Posterior vena cava (tissue), 2 donors: ENCODE measurements around the gene P2RY11. TPM values are rescaled to one million over a fixed set of nuclear protein-coding genes. Genes with fewer than 3 reads are reported as not detected.

Source experiments
- DNase-seq: peaks from one replicate; pipeline ENCODE4 v3.0.0-alpha.2; 2020; ENCODE audit warnings: low spot score
- intact Hi-C, 2 donors: fragments of 100-400 bp; cut with DNase I; formaldehyde crosslinking; loops; one replicate each; pipeline versions ENCODE4 v1.14.1 to v1.14.2; 2022 to 2023
- total RNA-seq, 2 donors: library from RNA; stranded (reverse); fragmentation: NEBNext Ultra II Directional; extraction: Animal tissue kit (Norgen Biotek cat#: 25700); gene quantifications; one replicate each; pipeline ENCODE4 v1.2.1, GENCODE V29; 2021
- donor health status: DM: yes; HTN: yes; CAD: no.
- donor health status: DM: yes; HTN: yes; CAD: no.

P2RY11 gene
- total RNA-seq, 2 donors from 2014 or later = 6.3 to 6.5 TPM

DNA sequence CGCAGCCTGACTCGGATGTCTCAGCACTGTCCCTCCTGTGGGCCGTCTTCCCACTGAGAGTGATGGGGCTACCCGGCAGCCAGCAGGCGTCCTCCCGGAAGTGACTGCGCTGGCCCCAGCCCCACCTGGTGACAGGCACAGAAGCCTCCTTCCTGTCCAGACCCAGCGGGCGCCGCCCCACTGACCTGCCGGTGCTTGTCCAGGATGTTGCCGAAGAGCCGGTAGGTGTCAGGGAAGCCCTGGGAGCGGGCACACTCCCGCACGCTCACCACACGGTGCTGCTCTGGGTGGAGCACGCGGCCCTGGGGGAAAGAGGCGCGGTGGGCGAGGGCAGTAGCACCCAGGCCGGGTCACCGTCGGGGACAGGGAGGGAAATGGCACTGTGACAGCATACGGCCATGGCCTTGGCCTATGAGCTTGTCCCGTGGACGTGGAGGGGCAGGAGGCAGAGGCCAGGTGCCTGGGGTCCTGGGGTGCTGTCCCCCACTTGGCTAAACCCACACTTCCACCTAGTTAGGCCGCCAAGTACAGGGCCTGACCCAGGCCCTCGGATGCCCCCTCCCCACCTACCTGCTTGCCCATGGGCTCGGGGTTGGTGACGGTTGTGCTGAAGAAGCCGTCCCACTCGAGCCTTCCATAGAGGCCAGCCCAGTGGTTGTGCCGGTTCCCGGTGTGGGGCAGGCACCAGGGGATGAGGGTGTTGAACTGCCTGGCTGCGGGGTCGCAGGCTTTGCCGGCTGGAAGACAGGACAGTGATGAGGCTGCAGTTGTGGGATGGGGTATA, 24.2 kb downstream of the P2RY11 start:
- intact Hi-C loops = no loop called here

DNA sequence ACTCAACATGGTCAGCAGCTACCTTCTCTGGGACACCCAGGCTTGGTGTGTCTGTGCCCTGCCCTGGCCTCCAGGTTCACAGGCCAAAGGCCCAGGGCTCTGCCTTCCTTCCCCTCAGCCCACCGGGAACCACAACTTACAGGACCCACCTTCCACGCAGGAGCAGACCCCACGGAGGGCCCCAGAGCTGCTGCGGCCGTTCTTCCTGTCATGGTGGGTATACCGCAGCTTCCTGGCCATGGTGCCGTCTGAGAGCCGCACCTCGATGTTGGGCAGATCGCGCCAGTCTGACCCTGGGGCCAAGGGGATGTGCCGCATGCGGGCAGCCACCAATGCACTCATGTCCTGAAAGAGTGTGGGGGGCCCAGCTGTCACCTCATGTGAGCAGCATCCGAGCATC, 25.4 kb downstream of the P2RY11 start:
- no peak for DNase-seq
- intact Hi-C loops = no loop called here

More for the DNA sequence above, 24.2 kb downstream of the P2RY11 start:
- no peak for DNase-seq

GRCh38 chr19:10137751-10138682, 26.5 kb downstream of the P2RY11 start:
- no peak for DNase-seq
- intact Hi-C loops = no loop called here

DNA sequence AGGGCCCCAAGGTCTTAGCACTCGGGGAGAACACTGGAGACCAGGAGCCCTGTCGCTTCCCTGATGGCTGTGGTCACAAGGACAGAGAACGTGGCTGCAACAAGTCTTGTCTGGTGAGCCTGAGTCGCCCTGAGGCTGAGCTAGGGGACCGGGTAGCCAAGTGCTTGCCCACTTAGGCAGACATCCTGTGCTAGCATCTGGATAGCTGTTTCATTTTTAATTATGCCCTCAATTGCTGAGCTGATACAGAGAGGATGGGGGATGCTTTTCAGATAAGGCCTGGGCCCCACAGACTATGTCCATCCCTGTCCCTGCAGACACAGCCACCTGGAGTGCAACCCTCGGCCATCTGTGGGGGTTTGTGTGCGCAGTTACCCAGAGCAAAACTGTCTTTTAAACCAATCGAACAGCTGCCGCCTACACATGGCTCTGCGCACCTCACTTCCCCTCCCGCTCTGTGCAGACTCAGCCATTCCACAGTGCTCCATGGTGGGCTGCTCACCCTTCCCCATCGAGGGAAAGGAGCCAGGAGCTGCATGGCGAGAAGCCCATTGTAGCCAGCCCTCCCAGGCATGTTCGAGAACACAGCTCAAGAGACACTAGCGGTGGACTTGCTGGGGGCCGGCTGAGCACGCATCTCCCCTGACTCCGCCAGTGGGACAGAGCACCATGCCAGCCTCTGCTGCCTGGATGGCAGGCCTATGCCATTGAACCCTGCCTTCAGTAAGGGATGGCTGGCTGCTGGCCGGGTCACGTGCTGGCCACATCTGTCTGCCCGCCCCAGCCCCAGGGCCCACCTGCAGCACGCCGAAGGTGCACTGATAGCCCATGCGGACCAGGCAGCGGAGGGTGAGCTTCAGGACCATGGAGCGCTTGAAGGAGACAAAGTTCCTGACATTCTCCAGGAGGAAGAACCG, 27.6 kb downstream of the P2RY11 start:
- intact Hi-C loops = no loop called here
- DNase-seq = no peak

DNA sequence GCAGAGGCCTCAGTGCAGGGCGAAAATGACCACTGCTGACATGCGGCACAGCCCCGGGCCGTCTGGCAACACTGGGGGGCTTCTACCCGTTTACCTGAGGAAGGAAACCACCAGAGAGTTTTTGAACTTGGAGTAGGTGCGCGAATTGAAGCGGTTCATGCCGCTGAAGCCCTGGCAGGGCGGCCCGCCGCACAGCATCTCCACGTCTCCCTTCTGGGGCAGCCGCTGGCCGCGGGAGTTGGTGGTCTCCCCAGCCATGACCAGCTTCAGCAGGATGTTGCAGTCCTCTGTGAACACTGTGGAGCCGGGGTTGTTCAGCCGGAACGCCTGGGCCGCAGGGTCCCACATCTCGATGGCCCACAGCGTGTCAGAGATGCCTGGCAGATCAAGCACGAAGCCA, 28.5 kb downstream of the P2RY11 start:
- no peak for DNase-seq
- intact Hi-C loops = no loop called here

DNA sequence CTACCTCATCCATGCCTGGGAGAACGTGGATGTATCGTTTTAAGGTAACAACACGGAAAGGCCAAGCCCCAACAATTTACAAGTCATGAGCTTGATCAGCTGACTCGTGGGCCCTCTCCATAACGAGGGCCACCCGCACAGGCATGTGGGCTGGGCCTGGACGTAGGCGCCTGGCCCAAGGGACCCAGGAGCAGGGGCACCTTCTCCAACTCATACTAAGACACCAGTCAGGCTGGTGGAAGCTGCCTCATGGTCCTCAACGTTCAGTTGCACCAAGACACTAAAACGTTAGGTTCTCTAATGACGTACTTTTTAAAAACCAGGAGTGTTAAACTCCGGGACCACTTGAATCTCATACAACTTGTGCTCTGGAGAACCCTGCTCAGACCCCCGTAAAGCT, 30.0 kb downstream of the P2RY11 start:
- no peak for DNase-seq
- intact Hi-C loops = no loop called here

DNA sequence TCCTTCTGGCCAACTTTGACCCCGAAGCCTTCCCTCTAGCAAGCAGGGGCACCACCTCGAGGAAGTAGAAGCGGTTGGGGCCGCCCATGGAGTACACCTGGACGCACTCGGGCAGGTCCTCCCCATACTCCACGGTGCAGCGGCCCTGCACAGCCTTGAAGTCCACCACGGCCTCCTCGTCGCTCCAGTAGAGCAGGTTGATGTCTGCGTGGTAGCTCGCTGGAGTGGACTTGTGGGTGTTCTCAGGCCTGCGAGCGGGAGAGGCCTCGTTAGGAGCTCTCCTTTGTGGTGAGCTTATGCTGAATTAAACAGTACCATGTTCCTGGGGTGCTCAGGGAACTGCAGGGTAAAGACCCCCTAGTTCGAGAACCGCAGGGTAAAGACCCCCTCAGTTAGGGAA, 30.5 kb downstream of the P2RY11 start:
- intact Hi-C loops = no loop called here

GRCh38 chr19:10142701-10143375, 31.3 kb downstream of the P2RY11 start:
- intact Hi-C loops = no loop called here
- no peak for DNase-seq

More for the DNA sequence above, 30.5 kb downstream of the P2RY11 start:
- no peak for DNase-seq

- intact Hi-C loops = no loop called here
- DNase-seq = no peak
These were observed 32.2 kb downstream of the P2RY11 start for GRCh38 chr19:10143681-10144080.

GRCh38 chr19:10144361-10144760, 32.9 kb downstream of the P2RY11 start:
- no peak for DNase-seq
- intact Hi-C loops = no loop called here

DNA sequence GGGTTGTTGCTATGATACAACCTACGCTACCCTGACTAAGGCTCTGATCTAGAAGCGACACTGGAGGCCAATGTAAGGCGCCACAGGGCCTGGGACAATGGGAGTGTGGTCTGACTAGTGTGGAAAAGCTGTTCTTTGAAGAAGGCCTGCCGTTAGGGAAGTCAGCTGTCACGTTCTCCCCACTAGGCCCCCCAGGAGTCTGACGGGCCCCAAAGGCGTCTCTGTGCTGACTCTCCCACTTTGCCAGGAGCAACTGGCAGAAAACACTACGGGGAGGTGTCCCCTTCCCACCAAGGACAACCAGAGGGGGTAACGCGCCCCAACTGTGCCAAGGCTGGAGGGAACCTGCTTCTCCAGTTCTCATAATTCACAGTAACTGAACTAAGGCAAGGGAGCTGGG, 33.5 kb downstream of the P2RY11 start:
- intact Hi-C loops = no loop called here

GRCh38 chr19:10146142-10146541, 34.6 kb downstream of the P2RY11 start:
- intact Hi-C loops = no loop called here
- no peak for DNase-seq

More for the DNA sequence above, 33.5 kb downstream of the P2RY11 start:
- DNase-seq = no peak

- intact Hi-C loops = no loop called here
These were observed 37.9 kb downstream of the P2RY11 start for GRCh38 chr19:10149427-10149826.

DNA sequence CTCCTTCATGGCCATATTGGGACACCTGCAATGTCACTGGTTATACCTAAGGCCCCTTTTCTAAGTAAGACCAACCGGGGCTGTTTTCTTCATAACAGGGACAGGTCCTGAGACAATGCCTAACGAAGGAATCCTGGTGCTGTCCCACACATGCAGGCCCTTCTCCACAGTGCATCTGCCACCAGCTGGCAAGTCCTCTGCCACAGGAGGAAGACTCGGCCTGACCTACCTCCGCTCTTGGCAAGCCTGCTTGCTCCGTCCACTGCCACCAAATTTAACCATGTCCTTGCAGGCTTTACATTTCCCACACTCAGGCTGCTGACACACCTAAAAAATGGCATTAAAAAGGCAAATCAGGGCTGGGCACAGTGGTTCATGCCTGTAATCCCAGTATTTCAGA, 40.0 kb downstream of the P2RY11 start:
- intact Hi-C loops = no loop called here
- no peak for DNase-seq

More at GRCh38 chr19:10149427-10149826, 37.9 kb downstream of the P2RY11 start:
- DNase-seq = no peak

- DNase-seq = no peak
- intact Hi-C loops = no loop called here
These were observed 40.6 kb downstream of the P2RY11 start for GRCh38 chr19:10152100-10152499.

DNA sequence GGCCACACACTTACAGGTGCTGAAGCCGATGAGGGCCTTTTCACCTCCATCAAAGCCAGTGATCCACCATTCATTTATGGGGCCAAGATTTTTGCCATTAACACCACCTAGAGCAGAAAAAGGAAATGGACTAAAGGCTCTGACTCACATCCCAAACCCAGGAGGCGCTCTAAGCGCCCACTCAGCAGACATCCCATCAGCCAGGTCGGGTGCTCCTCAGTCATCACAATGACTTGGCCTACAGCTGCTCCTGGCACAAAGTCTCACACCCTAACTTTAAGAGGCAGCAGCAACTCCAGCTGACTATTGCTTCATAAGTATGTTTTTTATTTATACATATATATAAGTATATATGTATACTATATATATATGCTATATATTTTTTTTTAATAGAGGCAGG, 44.3 kb downstream of the P2RY11 start:
- no peak for DNase-seq
- intact Hi-C loops = no loop called here

- intact Hi-C loops = no loop called here
- no peak for DNase-seq
These were observed 46.6 kb downstream of the P2RY11 start for GRCh38 chr19:10158071-10158470.

GRCh38 chr19:10158485-10158884, 47.0 kb downstream of the P2RY11 start:
- DNase-seq = no peak
- intact Hi-C loops = no loop called here

GRCh38 chr19:10159610-10160009, 48.1 kb downstream of the P2RY11 start:
- intact Hi-C loops = no loop called here
- DNase-seq = no peak
